Heart left ventricle (tissue), 16 donors: ENCODE results near the gene ENTHD1. TPM values are rescaled to one million over a fixed set of nuclear protein-coding genes. Genes with fewer than 3 reads are reported as not detected.

ENCODE experiments used
- ATAC-seq, 4 donors: fragments of 200-7000 bp; cut with Tn5 transposase; one replicate each; pipeline ENCODE4 v1.9.1; 2020 to 2022; ENCODE audit warnings: moderate library complexity in 4 of 4, mild to moderate bottlenecking in 3 of 4, moderate number of reproducible peaks in 1 of 4
- DNase-seq, 5 donors: peaks; one replicate each; pipeline ENCODE4 v3.0.0-alpha.2; 2020
- H3K27ac ChIP-seq, 12 donors: fragments of 200-600 bp; sonication (generic) in 4 of 12; one replicate each; pipeline versions ENCODE4 v1.5.0 to v1.8.0; 2016 to 2022; ENCODE audit warnings: mild to moderate bottlenecking in 2 of 12
- H3K27me3 ChIP-seq, 9 donors: fragments of 200-600 bp; sonication (generic) in 2 of 9; one replicate each; pipeline versions ENCODE4 v1.5.1 to v1.8.0; 2016 to 2022; ENCODE audit warnings: mild to moderate bottlenecking in 3 of 9
- H3K36me3 ChIP-seq, 9 donors: fragments of 200-600 bp; sonication (generic) in 2 of 9; one replicate each; pipeline versions ENCODE4 v1.5.0 to v1.8.0; 2018 to 2022; ENCODE audit warnings: mild to moderate bottlenecking in 2 of 9
- H3K4me1 ChIP-seq, 12 donors: fragments of 200-600 bp; sonication (generic) in 4 of 12; one replicate each; pipeline versions ENCODE4 v1.5.0 to v1.8.0; 2016 to 2022; ENCODE audit warnings: mild to moderate bottlenecking in 3 of 12
- H3K4me3 ChIP-seq, 12 donors: fragments of 200-600 bp; sonication (generic) in 4 of 12; one replicate each; pipeline versions ENCODE4 v1.5.0 to v1.8.0; 2017 to 2022; ENCODE audit warnings: mild to moderate bottlenecking in 9 of 12, moderate library complexity in 4 of 12
- H3K9me3 ChIP-seq, 12 donors: fragments of 200-600 bp; sonication (generic) in 4 of 12; one replicate each; pipeline versions ENCODE4 v1.5.0 to v1.8.0; 2016 to 2022; ENCODE audit warnings: mild to moderate bottlenecking in 1 of 12
- CTCF ChIP-seq, 12 donors: fragments of 200-600 bp; sonication (generic) in 4 of 12; IDR thresholded peaks; one replicate each; pipeline versions ENCODE4 v1.5.0 to v1.8.0; 2018 to 2022; ENCODE audit warnings: antibody characterized with exemption in 12 of 12, mild to moderate bottlenecking in 5 of 12
- POLR2A ChIP-seq, 2 donors: fragments of 450-650 bp; IDR thresholded peaks; one replicate each; pipeline ENCODE4 v1.6.1; 2017; ENCODE audit warnings: antibody characterized with exemption in 2 of 2, mild to moderate bottlenecking in 2 of 2, moderate library complexity in 2 of 2
- WGBS, 4 donors: extraction: QIAGEN DNeasy Blood & Tissue Kit in 2 of 4; methylation state at CpG; one replicate each; pipeline versions ENCODE4 v1.1.5 to v1.1.7; 2013 to 2018; 5-methylcytosine and 5-hydroxymethylcytosine counted together
- intact Hi-C, 10 donors: fragments of 100-400 bp; cut with DNase I; formaldehyde crosslinking; loops; one replicate each; pipeline versions ENCODE4 v1.11.1 to v1.14.2; 2022
- polyA plus RNA-seq, 2 donors: library from polyadenylated mRNA; stranded (reverse); fragments of 200-250 nt; gene quantifications; one replicate each; pipeline ENCODE4 v1.2.3, GENCODE V29; 2013
- total RNA-seq, 9 donors: library from RNA; depleted of rRNA in 2 of 9; stranded (reverse); fragments of >200 nt in 2 of 9; fragmentation: NEBNext Ultra II Directional in 3 of 9; extraction: Animal tissue kit (Norgen Biotek cat#: 25700) in 3 of 9; gene quantifications; one replicate each; pipeline versions ENCODE4 v1.1.0 to v1.2.4, GENCODE V29; 2016 to 2023
- donor health status: ischemic (EF 13 %, LVEDD 7.1; RV severe dilation, severe dysfunction).
- donor health status: healthy with polysubstance abuse.
- donor health status: DM: no; HTN: yes; CAD: no.
- donor health status: DM: no; HTN: no; CAD: no.
- donor health status: ischemic (EF 25% LVEDD 6.9; RV normal size, moderate dysfunction).
- donor health status: ischemic (EF 25% LVEDD 5.7; RV mildly dilated, moderate dysfunction).
- donor health status: healthy.
- donor health status: DM: yes; HTN: yes; CAD: no.
- donor health status: ischemic (EF 35%, LVEDD 5.7; RV mildly dilated, moderate dysfunction).
- donor health status: nonischemic (EF 11% LVEDD 7.7; RV severe dilation, severe dysfunction).
- donor health status: DM: yes; HTN: yes; CAD: no.
- donor health status: PGD.
- donor health status: ischemic (EF 29% LVEDD 5.4; RV normal size, mild dysfunction).
- donor health status: nonischemic (EF 23%, LVEDD 6.1; RV moderate dilation, normal function).

Gene ENTHD1
- total and polyA plus RNA-seq, 11 donors, result not detected

- no peak for TF ChIP-seq POLR2A (IDR thresholded peaks at IDR 0.05)
- TF ChIP-seq CTCF (IDR thresholded peaks at IDR 0.05), result no peak
- Histone ChIP-seq H3K4me1 (peaks cover 0 to 1% (median 0%) of the 10 kb centered on the region in 12 donors), H3K36me3 (no peaks in the 10 kb centered on the region), H3K9me3 (no peaks in the 10 kb centered on the region), H3K4me3 (no peak overlapping the region), H3K27ac (no peak overlapping the region), H3K27me3 (peaks cover 0 to 36% (median 8%) of the 10 kb centered on the region in 9 donors)
- intact Hi-C loops, result loop anchor here in 1 of 10 donors (10.0 kb wide), 1 partner anchor 88 kb away; no protein-coding TSS in a partner anchor
- ATAC-seq (no peak), DNase-seq (no peak)
- 66 to 73% (median 70%) methylated on average over 6 of the region's 6 CpGs for WGBS, 4 donors
Measured at GRCh38 chr22:39936523-39937145, 43.1 kb upstream of the ENTHD1 start.

GRCh38 chr22:39935612-39936011 is 42.1 kb upstream of the ENTHD1 start:
- TF ChIP-seq POLR2A (IDR thresholded peaks at IDR 0.05) (no peak), CTCF (IDR thresholded peaks at IDR 0.05) (no peak)
- H3K36me3 ChIP-seq, result no peaks in the 10 kb centered on the region
- DNase-seq (no peak), ATAC-seq (no peak)
- peaks cover 0 to 45% (median 8%) of the 10 kb centered on the region in 9 donors for H3K27me3 ChIP-seq
- H3K27ac ChIP-seq, result no peak overlapping the region
- no peak overlapping the region for H3K4me3 ChIP-seq
- peaks cover 0 to 12% (median 0%) of the 10 kb centered on the region in 12 donors for H3K4me1 ChIP-seq
- no peaks in the 10 kb centered on the region for H3K9me3 ChIP-seq
- 57 to 67% (median 65%) methylated on average over 6 of the region's 6 CpGs for WGBS, 4 donors
- intact Hi-C loops, result loop anchor here in 1 of 10 donors (10.0 kb wide), 1 partner anchor 89 kb away; no protein-coding TSS in a partner anchor

GRCh38 chr22:39935116-39935515 is 41.6 kb upstream of the ENTHD1 start:
- 64 to 75% (median 71%) methylated on average over 4 of the region's 4 CpGs for WGBS, 4 donors
- Histone ChIP-seq H3K36me3 (no peaks in the 10 kb centered on the region), H3K4me1 (peaks cover 0 to 12% (median 0%) of the 10 kb centered on the region in 12 donors), H3K27me3 (peaks cover 0 to 50% (median 8%) of the 10 kb centered on the region in 9 donors), H3K9me3 (no peaks in the 10 kb centered on the region), H3K4me3 (no peak overlapping the region), H3K27ac (no peak overlapping the region)
- ATAC-seq (no peak), DNase-seq (no peak)
- TF ChIP-seq POLR2A (IDR thresholded peaks at IDR 0.05), result no peak
- TF ChIP-seq CTCF (IDR thresholded peaks at IDR 0.05), result no peak
- intact Hi-C loops, result loop anchor here in 1 of 10 donors (10.0 kb wide), 1 partner anchor 90 kb away; no protein-coding TSS in a partner anchor

GRCh38 chr22:39933741-39934140 is 40.2 kb upstream of the ENTHD1 start:
- ATAC-seq (no peak), DNase-seq (no peak)
- intact Hi-C loops, result loop anchor here in 4 of 10 donors (2.0 to 10.0 kb wide), 3 partner anchors 89 to 91 kb away; no protein-coding TSS in a partner anchor
- peaks cover 0 to 61% (median 11%) of the 10 kb centered on the region in 9 donors for H3K27me3 ChIP-seq
- no peaks in the 10 kb centered on the region for H3K9me3 ChIP-seq
- H3K4me1 ChIP-seq, result peaks cover 0 to 22% (median 0%) of the 10 kb centered on the region in 12 donors
- no peaks in the 10 kb centered on the region for H3K36me3 ChIP-seq
- no peak for TF ChIP-seq CTCF (IDR thresholded peaks at IDR 0.05)
- TF ChIP-seq POLR2A (IDR thresholded peaks at IDR 0.05), result no peak
- WGBS, 4 donors, result 85 to 87% (median 86%) methylated on average over 8 of the region's 8 CpGs
- no peak overlapping the region for H3K27ac ChIP-seq
- H3K4me3 ChIP-seq, result no peak overlapping the region
